ENCODE results near the gene FBLN1.

The FBLN1 gene

DNA sequence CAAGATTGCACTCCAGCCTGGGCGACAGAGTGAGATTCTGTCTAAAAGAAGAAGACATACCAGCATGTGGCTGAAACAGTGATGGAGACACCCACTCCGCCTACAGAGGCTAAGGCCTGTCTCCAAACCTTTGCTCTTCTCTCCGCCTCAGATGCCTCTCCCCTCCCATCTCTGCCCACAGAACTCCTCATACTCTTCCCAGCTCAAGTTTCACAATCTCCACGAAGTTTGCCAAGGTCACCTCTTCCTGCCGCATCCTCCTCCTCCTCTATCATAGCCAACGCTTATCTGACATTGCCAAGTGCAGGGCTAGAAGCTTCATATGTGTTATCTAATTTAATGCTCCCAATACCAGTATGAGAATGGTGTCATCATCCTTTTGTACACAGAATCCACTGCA, 25.9 kb upstream of the FBLN1 start:
- H4K20me1 ChIP-seq (ENCODE audit: low read depth, low read length), result no peaks in the 10 kb centered on the region
- H3K4me2 ChIP-seq (ENCODE audit: low read depth, low read length, poor library complexity, severe bottlenecking), result no peak overlapping the region
- no peak overlapping the region for H3K4me3 ChIP-seq (ENCODE audit: insufficient read depth, low read length, poor library complexity, severe bottlenecking)
- H3K36me3 ChIP-seq (ENCODE audit: low read length), result no peaks in the 10 kb centered on the region
- H3K79me2 ChIP-seq (ENCODE audit: insufficient read depth, low read length), result no peaks in the 10 kb centered on the region
- no peak overlapping the region for H3K27ac ChIP-seq (ENCODE audit: low read depth, low read length)
- H3K9ac ChIP-seq (ENCODE audit: low read length), result no peak overlapping the region
- H3K9me3 ChIP-seq (ENCODE audit: insufficient read depth, low read length), result peaks cover 6% of the 10 kb centered on the region; the same call in 1 of the 2 replicates
- H3F3A ChIP-seq (ENCODE audit: insufficient read depth), result no peaks in the 10 kb centered on the region
- no peak overlapping the region for H2AFZ ChIP-seq (ENCODE audit: low read depth, low read length, severe bottlenecking)
- H3K9me2 ChIP-seq (replicated peaks; ENCODE audit: insufficient read depth, low read length), result no peaks in the 10 kb centered on the region
- no peaks in the 10 kb centered on the region for H3K27me3 ChIP-seq (ENCODE audit: low read length)
- no peak for TF ChIP-seq EZH2phosphoT487 (conservative IDR thresholded peaks at IDR 0.05; ENCODE audit: low read length)
- TF ChIP-seq, protein P1, sequence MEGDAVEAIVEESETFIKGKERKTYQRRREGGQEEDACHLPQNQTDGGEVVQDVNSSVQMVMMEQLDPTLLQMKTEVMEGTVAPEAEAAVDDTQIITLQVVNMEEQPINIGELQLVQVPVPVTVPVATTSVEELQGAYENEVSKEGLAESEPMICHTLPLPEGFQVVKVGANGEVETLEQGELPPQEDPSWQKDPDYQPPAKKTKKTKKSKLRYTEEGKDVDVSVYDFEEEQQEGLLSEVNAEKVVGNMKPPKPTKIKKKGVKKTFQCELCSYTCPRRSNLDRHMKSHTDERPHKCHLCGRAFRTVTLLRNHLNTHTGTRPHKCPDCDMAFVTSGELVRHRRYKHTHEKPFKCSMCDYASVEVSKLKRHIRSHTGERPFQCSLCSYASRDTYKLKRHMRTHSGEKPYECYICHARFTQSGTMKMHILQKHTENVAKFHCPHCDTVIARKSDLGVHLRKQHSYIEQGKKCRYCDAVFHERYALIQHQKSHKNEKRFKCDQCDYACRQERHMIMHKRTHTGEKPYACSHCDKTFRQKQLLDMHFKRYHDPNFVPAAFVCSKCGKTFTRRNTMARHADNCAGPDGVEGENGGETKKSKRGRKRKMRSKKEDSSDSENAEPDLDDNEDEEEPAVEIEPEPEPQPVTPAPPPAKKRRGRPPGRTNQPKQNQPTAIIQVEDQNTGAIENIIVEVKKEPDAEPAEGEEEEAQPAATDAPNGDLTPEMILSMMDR (IDR thresholded peaks at IDR 0.05; ENCODE audit: insufficient read depth, low read length, poor library complexity, severe bottlenecking), result no peak

DNA sequence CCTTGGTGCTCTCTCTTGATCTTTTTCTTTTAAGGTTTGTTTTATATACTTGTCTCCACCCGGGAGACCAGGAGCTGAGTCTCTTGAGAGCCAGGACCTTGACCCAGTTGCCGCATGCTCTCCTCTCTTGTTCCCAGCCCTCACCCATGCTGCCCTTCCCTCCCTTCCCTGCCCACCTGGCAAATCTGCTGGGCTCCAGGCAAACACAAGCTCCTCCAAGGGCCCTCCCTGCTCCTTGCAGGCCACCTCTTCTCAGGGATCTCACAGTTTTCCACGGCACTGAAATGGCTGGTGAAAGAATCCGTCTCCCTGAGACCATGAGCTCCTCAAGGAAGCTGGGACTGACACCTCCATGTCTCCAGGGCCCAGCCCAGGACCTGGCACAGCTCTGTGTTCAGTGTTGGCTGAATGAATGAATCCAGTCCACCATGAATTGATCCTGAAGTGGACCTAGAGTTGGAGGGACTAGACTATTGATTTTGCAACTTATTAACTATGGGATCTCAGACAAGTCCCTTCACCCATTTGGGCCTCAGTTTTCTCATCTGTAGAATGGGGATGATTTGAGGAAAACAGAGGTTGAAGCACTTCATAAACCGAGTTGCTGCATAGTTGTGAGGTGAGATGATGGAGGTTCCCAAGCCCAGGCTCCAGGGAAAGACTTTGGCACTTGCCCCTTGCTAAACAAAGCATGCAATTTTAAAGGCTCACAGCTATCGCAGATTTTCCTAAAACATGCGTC, 25.1 kb upstream of the FBLN1 start:
- no peak overlapping the region for H3K4me2 ChIP-seq (ENCODE audit: low read depth, low read length, poor library complexity, severe bottlenecking)

DNA sequence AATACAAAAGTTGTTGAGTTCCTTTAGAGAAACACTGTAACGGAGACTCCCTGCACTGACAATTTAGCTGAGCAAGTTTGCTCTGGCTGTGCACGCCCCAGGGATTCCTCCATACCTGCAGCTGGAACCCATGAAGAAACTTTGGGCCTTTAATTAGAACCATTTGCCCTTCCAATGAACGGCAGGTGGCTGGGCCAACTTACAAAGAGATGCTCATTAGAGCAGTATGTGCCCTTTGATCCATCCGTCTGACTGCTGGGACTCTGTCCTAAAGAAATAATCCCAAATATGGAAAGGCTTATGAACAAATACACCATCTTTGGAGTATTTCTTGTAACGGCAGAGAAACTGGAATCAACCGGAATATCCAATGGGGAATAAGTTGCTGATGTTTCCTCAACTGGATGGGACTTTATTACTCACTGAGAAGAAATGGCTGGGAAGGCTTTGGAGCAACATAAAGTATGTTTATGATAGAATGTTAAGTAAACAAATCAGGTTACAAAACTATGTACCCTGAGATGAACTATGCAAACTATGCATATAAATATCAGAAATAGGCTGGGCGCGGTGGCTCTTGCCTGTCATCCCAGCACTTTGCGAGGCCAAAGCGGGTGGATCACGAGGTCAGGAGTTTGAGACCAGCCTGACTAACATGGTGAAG, 24.4 kb upstream of the FBLN1 start:
- Histone ChIP-seq H3K27me3 (ENCODE audit: low read length) (no peaks in the 10 kb centered on the region), H3K4me2 (ENCODE audit: low read depth, low read length, poor library complexity, severe bottlenecking) (no peak overlapping the region), H3K79me2 (ENCODE audit: insufficient read depth, low read length) (no peaks in the 10 kb centered on the region), H3K9ac (ENCODE audit: low read length) (no peak overlapping the region), H3K9me2 (replicated peaks; ENCODE audit: insufficient read depth, low read length) (no peaks in the 10 kb centered on the region), H3K4me3 (ENCODE audit: insufficient read depth, low read length, poor library complexity, severe bottlenecking) (no peak overlapping the region), H2AFZ (ENCODE audit: low read depth, low read length, severe bottlenecking) (no peak overlapping the region), H3K9me3 (ENCODE audit: insufficient read depth, low read length) (peaks cover 6% of the 10 kb centered on the region; the same call in 1 of the 2 replicates), H3K36me3 (ENCODE audit: low read length) (no peaks in the 10 kb centered on the region), H3K27ac (ENCODE audit: low read depth, low read length) (no peak overlapping the region), H3F3A (ENCODE audit: insufficient read depth) (no peaks in the 10 kb centered on the region), H4K20me1 (ENCODE audit: low read depth, low read length) (no peaks in the 10 kb centered on the region)
- TF ChIP-seq EZH2phosphoT487 (conservative IDR thresholded peaks at IDR 0.05; ENCODE audit: low read length), result no peak
- TF ChIP-seq, protein P1 (IDR thresholded peaks at IDR 0.05; ENCODE audit: insufficient read depth, low read length, poor library complexity, severe bottlenecking), result no peak

More for the DNA sequence above, 25.1 kb upstream of the FBLN1 start:
- H3K27me3 ChIP-seq (ENCODE audit: low read length), result no peaks in the 10 kb centered on the region
- no peaks in the 10 kb centered on the region for H3F3A ChIP-seq (ENCODE audit: insufficient read depth)
- no peak overlapping the region for H3K27ac ChIP-seq (ENCODE audit: low read depth, low read length)
- H3K4me3 ChIP-seq (ENCODE audit: insufficient read depth, low read length, poor library complexity, severe bottlenecking), result no peak overlapping the region
- H3K9ac ChIP-seq (ENCODE audit: low read length), result no peak overlapping the region
- no peaks in the 10 kb centered on the region for H3K36me3 ChIP-seq (ENCODE audit: low read length)
- no peak for TF ChIP-seq EZH2phosphoT487 (conservative IDR thresholded peaks at IDR 0.05; ENCODE audit: low read length)
- TF ChIP-seq, protein P1 (IDR thresholded peaks at IDR 0.05; ENCODE audit: insufficient read depth, low read length, poor library complexity, severe bottlenecking), result no peak
- no peaks in the 10 kb centered on the region for H3K79me2 ChIP-seq (ENCODE audit: insufficient read depth, low read length)
- no peak overlapping the region for H2AFZ ChIP-seq (ENCODE audit: low read depth, low read length, severe bottlenecking)
- peaks cover 6% of the 10 kb centered on the region; the same call in 1 of the 2 replicates for H3K9me3 ChIP-seq (ENCODE audit: insufficient read depth, low read length)
- H3K9me2 ChIP-seq (replicated peaks; ENCODE audit: insufficient read depth, low read length), result no peaks in the 10 kb centered on the region
- H4K20me1 ChIP-seq (ENCODE audit: low read depth, low read length), result no peaks in the 10 kb centered on the region
